GM21619 (cell line): ENCODE data around the gene IL19.
"Not testable (repeated sequence)": the region's sequence is repeated elsewhere in the genome, so short reads cannot be mapped to it uniquely, and the experiment has no call there.

Source experiments
- ATAC-seq: cut with Tn5 transposase; IDR thresholded peaks from one replicate; pipeline ENCODE4 v1.9.1; 2021; ENCODE audit not compliant: unreplicated experiment

Gene IL19

DNA sequence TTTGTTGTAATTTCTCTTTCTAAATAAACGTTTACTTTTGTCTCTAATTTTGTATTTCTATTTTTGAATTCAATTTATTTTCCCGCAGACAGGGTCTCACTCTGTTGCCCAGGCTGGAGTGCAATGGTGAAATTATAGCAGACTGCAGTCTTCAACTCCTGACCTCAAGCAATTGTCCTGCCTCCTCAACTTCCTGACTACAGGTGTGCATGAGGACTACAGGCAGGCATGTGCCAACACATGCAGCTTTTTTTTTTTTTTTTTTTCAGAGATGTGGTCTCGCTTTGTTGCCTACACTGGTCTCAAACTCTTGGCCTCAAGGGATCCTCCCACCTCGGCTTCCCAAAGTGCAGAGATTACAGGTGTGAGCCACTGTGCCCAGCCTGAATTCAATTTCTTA, 58.2 kb downstream of the IL19 start:
- ATAC-seq = no peak

- ATAC-seq = no peak
These were observed 58.7 kb downstream of the IL19 start for GRCh38 chr1:206829282-206829681.

GRCh38 chr1:206829875-206830274, 59.3 kb downstream of the IL19 start:
- ATAC-seq = no peak

GRCh38 chr1:206831650-206832049, 61.1 kb downstream of the IL19 start:
- ATAC-seq = no peak

DNA sequence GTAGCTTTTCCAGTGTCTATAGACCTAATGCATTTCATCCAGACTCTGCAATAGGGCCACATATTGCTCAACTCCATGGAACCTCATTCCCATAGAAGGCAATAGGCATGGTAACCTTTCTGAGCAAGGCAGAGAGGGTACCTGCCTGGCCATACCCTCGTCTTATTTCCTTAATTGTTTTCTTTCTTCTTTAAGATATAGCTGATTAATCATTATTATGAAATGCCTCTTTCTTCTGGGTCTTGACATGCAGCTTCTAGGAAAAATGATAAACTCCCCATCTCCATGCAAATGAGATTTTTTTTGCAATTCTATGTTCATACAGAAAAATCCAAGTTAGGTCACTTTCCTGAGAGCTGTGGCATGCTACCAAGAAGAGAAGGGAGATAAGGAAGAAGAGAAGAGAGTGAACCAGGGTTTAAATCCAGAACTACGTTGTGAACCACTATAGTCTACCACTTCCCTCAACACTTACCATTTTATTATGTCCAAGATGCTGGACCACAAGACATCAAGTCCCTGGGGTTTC, 61.8 kb downstream of the IL19 start:
- ATAC-seq = no peak

- ATAC-seq = no peak
These were observed 62.6 kb downstream of the IL19 start for GRCh38 chr1:206833106-206833680.

DNA sequence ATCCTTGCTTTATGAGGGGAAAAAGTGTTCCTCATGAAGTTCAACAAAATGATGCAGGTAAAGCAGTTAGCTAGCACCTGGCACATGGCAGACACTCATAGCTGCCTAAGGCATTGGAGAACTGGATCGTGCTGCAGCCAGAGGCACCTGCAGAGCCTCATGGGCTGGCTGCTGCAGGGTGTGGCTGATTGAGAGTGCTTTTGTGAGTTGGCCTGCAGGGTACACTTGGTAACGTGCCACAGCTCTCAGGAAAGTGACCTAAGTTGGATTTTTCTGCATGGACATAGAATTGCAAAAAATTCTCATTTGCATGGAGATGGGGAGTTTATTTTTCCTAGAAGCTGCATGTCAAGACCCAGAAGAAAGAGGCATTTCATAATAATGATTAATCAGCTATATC, 63.2 kb downstream of the IL19 start:
- ATAC-seq = no peak

- ATAC-seq = no peak
These were observed 63.6 kb downstream of the IL19 start for GRCh38 chr1:206834217-206834616.

DNA sequence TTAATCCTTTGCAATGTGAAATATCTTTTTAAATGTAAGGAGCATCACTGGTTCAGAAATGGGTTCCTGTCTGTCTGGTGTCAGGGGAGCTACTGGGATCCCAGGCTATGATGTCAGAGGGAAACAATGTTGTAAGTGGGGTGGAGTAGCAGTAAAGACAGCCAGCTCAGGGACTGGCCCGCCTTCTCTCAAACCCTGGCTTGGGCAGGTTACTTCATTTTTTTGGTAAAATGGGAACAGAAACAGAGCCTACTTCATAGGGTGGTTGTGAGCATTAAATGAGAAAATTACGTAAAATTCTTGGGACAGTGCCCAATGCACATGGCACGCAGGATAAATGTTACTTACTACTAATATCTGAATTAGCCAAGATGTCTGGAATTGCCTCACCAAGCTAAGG, 64.1 kb downstream of the IL19 start:
- no peak for ATAC-seq

GRCh38 chr1:206835186-206835585, 64.6 kb downstream of the IL19 start:
- no peak for ATAC-seq

DNA sequence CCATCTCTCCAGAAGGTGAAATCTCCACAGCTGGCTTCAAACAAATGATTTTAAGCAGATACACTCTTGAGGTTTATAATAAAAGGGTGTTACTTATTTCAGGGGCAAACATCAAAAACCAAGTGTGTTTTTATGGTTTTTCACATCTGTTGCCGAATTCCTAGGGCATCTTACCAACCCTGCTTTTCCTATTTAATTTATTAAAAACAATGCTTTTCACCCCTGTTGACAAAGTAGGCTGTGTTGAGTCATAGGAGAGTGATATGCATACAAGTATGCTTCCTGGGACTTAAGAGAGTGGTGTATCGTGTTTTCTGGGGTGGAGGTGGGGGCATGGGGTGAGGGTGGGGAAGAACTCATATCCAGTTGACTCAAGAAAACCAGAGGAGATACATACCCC, 65.5 kb downstream of the IL19 start:
- no peak for ATAC-seq

- no peak for ATAC-seq
These were observed 68.5 kb downstream of the IL19 start for GRCh38 chr1:206839006-206839560.

GRCh38 chr1:206839857-206840256, 69.3 kb downstream of the IL19 start:
- no peak for ATAC-seq

- ATAC-seq = no peak
These were observed 71.2 kb downstream of the IL19 start for GRCh38 chr1:206841609-206842323.

DNA sequence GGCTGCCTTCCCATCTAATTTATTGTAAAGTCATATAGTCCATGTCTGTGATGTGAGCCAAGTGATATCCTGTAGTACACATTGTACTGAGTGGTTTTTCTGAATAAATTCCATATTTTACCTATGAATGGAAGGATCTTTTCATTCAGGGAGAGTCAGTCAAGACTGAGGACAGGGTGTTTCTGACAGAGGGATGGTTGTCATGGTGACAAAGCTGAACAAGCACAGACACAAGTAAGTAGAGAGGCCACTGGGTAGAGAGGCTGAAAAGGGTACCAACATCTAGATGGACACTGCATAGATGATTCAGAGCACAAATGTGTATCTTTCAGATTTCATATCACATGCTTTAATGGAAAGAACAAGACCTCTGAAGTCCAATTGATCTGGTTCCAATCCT, 72.3 kb downstream of the IL19 start:
- no peak for ATAC-seq

DNA sequence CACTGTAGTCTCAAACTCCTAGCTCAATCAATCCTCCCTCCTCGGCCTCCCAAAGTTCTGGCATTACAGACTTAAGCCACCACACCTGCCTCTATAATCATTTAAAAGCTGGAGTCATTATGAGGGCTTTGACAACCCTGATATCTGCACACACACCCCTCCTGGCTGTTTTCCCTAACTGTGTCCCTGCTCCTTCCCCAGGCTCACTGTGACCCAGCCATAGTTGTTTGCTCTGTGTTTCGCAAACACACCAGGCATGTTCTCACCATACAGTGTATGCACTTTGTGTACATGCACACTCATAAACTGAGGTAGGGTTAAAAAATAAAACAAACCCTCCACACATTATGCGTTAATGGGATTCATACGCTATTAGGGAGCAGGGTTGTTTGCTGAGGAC, 73.1 kb downstream of the IL19 start:
- no peak for ATAC-seq

GRCh38 chr1:206846487-206846886, 75.9 kb downstream of the IL19 start:
- ATAC-seq = no peak

GRCh38 chr1:206847337-206847834, 76.8 kb downstream of the IL19 start:
- no peak for ATAC-seq

- no peak for ATAC-seq
These were observed 77.4 kb downstream of the IL19 start for GRCh38 chr1:206847946-206848345.

GRCh38 chr1:206850401-206850800, 79.8 kb downstream of the IL19 start:
- no peak for ATAC-seq

GRCh38 chr1:206851341-206852010, 80.9 kb downstream of the IL19 start:
- no peak for ATAC-seq

DNA sequence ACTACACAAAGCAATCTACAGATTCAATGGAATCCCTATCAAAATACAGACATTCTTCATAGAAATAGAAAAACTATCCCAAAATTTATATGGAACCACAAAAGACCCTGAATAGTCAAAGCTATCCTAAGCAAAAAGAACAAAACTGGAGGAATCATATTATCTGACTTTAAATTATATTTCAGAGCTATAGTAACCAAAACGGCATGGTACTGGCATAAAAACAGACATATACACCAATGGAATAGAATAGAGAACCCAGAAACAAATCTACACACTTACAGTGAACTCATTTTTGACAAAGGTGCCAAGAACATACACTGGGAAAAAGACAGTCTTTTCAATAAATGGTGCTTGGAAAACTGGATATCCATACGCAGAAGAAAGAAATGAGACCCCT, 82.1 kb downstream of the IL19 start:
- ATAC-seq = not testable (repeated sequence)
